GM12878 (cell line): ENCODE data around the gene CHST15.

Source experiments
- CTCF ChIP-seq, 3 experiments: IDR thresholded peaks in 2 of 3; conservative IDR thresholded peaks in 1 of 3; 2 replicates each; pipeline ENCODE4 v1.5.1; 2011; ENCODE audit warnings: low read depth in 3 of 3, low read length in 3 of 3, mild to moderate bottlenecking in 3 of 3, control low read depth in 2 of 3, moderate library complexity in 2 of 3, inconsistent platforms in 1 of 3, mixed read lengths in 1 of 3; ENCODE audit not compliant: control insufficient read depth in 2 of 3, insufficient read depth in 1 of 3; ENCODE audit errors: extremely low read depth in 1 of 3
- TAF1 ChIP-seq: IDR thresholded peaks from 2 replicates; pipeline ENCODE4 v1.6.1; 2011; ENCODE audit warnings: mild to moderate bottlenecking, low read depth, low read length, borderline replicate concordance
- ZNF24 ChIP-seq: fragments of 450-650 bp; IDR thresholded peaks from 2 replicates; pipeline ENCODE4 v1.6.1; 2017; ENCODE audit warnings: antibody characterized with exemption, mild to moderate bottlenecking
- TF ChIP-seq, protein P1 (sequence below): IDR thresholded peaks from 2 replicates; pipeline ENCODE4 v1.6.1; 2012; ENCODE audit warnings: low read depth, low read length, improper control_type of control experiment

DNA sequence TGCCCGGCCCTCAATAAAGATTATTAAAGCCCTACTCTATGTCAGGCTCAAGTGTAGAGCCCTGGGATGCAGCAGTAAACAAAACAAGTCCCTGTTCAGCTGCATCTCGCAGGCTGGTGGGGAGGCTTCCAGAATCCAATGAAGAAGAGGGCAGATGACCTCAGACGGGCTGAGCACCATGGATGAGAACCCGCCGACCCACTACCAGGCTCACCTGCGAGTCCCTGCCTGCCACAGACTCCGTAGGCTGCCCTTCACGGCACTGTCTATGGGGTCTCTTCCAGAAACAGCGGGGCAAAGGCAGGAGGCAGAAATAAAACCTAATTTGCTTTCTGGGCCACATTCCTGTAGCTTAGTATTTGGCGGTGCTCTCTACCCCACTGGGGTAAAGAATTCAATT, 22.7 kb downstream of the CHST15 start:
- TF ChIP-seq ZNF24, result no peak
- no peak for TF ChIP-seq TAF1
- TF ChIP-seq, protein P1, sequence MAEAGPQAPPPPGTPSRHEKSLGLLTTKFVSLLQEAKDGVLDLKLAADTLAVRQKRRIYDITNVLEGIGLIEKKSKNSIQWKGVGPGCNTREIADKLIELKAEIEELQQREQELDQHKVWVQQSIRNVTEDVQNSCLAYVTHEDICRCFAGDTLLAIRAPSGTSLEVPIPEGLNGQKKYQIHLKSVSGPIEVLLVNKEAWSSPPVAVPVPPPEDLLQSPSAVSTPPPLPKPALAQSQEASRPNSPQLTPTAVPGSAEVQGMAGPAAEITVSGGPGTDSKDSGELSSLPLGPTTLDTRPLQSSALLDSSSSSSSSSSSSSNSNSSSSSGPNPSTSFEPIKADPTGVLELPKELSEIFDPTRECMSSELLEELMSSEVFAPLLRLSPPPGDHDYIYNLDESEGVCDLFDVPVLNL, result no peak
- TF ChIP-seq CTCF (IDR thresholded peaks at IDR 0.05 in 2 of 3, conservative IDR thresholded peaks at IDR 0.05 in 1 of 3; ENCODE audit: control insufficient read depth in 2 of 3, extremely low read depth in 1 of 3, insufficient read depth in 1 of 3, low read depth in 3 of 3, low read length in 3 of 3), result no peak
